Measurements from ENCODE around the gene ABCA6.

GRCh38 chr17:69188064-69188463 lies 46.4 kb upstream of the ABCA6 start:
- TF ChIP-seq, protein P1, sequence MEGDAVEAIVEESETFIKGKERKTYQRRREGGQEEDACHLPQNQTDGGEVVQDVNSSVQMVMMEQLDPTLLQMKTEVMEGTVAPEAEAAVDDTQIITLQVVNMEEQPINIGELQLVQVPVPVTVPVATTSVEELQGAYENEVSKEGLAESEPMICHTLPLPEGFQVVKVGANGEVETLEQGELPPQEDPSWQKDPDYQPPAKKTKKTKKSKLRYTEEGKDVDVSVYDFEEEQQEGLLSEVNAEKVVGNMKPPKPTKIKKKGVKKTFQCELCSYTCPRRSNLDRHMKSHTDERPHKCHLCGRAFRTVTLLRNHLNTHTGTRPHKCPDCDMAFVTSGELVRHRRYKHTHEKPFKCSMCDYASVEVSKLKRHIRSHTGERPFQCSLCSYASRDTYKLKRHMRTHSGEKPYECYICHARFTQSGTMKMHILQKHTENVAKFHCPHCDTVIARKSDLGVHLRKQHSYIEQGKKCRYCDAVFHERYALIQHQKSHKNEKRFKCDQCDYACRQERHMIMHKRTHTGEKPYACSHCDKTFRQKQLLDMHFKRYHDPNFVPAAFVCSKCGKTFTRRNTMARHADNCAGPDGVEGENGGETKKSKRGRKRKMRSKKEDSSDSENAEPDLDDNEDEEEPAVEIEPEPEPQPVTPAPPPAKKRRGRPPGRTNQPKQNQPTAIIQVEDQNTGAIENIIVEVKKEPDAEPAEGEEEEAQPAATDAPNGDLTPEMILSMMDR (IDR thresholded peaks at IDR 0.05; ENCODE audit: low read depth, low read length), result no peak
- no peak for TF ChIP-seq EZH2phosphoT487 (IDR thresholded peaks at IDR 0.05; ENCODE audit: low read depth)
